ENCODE data around the gene CAMK2D. TPM values are rescaled to one million over a fixed set of nuclear protein-coding genes. Genes with fewer than 3 reads are reported as not detected.

CAMK2D gene
- total and polyA plus RNA-seq, 2 experiments from 2014 or later, result 4.9 to 14.6 TPM

- no peaks in the 10 kb centered on the region for H4K20me1 ChIP-seq (replicated peaks; ENCODE audit: insufficient read depth)
- Mint-ChIP-seq H3K27me3 (ENCODE audit: insufficient read depth, low read depth, poor library complexity) (no peaks in the 10 kb centered on the region), H3K36me3 (ENCODE audit: low read depth) (no peaks in the 10 kb centered on the region), H3K9me3 (no peaks in the 10 kb centered on the region), H3K4me3 (no peak overlapping the region), H3K4me1 (peaks cover 4% of the 10 kb centered on the region; the same call in 2 of the 3 replicates), H3K27ac (no peak overlapping the region)
- H3F3A ChIP-seq (replicated peaks; ENCODE audit: low read depth), result no peaks in the 10 kb centered on the region
- no peaks in the 10 kb centered on the region; the same call in 1 of the 2 replicates for H3K4me1 ChIP-seq (ENCODE audit: insufficient read depth)
- TF ChIP-seq POLR2AphosphoS5 (IDR thresholded peaks at IDR 0.05; ENCODE audit: low read depth), result no peak
- no peak for TF ChIP-seq ZNF331 (CRISPR knock-in tag; IDR thresholded peaks at IDR 0.05; ENCODE audit: low read depth)
- TF ChIP-seq REST (IDR thresholded peaks at IDR 0.05; ENCODE audit: unreplicated experiment), result no peak
- no peak for TF ChIP-seq ETS1 (IDR thresholded peaks at IDR 0.05)
- TF ChIP-seq CREB1 (CRISPR knock-in tag; IDR thresholded peaks at IDR 0.05; ENCODE audit: low read depth), result no peak
- TF ChIP-seq CTCF (conservative IDR thresholded peaks at IDR 0.05; ENCODE audit: low read depth in 2 of 2), result no peak
- TF ChIP-seq EZH2phosphoT487 (IDR thresholded peaks at IDR 0.05; ENCODE audit: unreplicated experiment), result no peak
- no peak for TF ChIP-seq NANOG (IDR thresholded peaks at IDR 0.05; ENCODE audit: borderline replicate concordance)
- TF ChIP-seq STAT1 (IDR thresholded peaks at IDR 0.05; ENCODE audit: unreplicated experiment), result no peak
- TF ChIP-seq ZNF462 (CRISPR knock-in tag; IDR thresholded peaks at IDR 0.05), result no peak
- TF ChIP-seq JUNB (IDR thresholded peaks at IDR 0.05; ENCODE audit: unreplicated experiment), result no peak
- no peak for TF ChIP-seq ZNF114 (CRISPR knock-in tag; IDR thresholded peaks at IDR 0.05)
- TF ChIP-seq EZH2 (IDR thresholded peaks at IDR 0.05; ENCODE audit: low read depth, unreplicated experiment), result no peak
- H3K4me2 ChIP-seq, result no peak overlapping the region
- H3K27me3 ChIP-seq (ENCODE audit: insufficient read depth), result no peaks in the 10 kb centered on the region
- H3K79me2 ChIP-seq (replicated peaks; ENCODE audit: insufficient read depth), result no peaks in the 10 kb centered on the region
- no peak overlapping the region for H3K27ac ChIP-seq (ENCODE audit: low read depth)
- no peak overlapping the region for H3K4me3 ChIP-seq
- no peaks in the 10 kb centered on the region for H3K9me2 ChIP-seq (ENCODE audit: insufficient read depth)
- ATAC-seq (no peak), DNase-seq (ENCODE audit: low spot score) (no peak)
- H2AFZ ChIP-seq, result no peak overlapping the region
- no peaks in the 10 kb centered on the region for H3K36me3 ChIP-seq (ENCODE audit: insufficient read depth)
Observed at GRCh38 chr4:113531572-113531971, 230.0 kb downstream of the CAMK2D start.
